Left lobe of liver (tissue), 2 donors: ENCODE results near the gene ZER1. TPM values are rescaled to one million over a fixed set of nuclear protein-coding genes. Genes with fewer than 3 reads are reported as not detected.
"Not testable (repeated sequence)": the region's sequence is repeated elsewhere in the genome, so short reads cannot be mapped to it uniquely, and the experiment has no call there.

ENCODE experiments used
- ATAC-seq: fragments of 200-7000 bp; cut with Tn5 transposase; one replicate; pipeline ENCODE4 v1.9.1; 2020; ENCODE audit warnings: mild to moderate bottlenecking, moderate library complexity
- DNase-seq: peaks from one replicate; pipeline ENCODE4 v3.0.0-alpha.2; 2020; ENCODE audit warnings: low spot score
- total RNA-seq: library from RNA; stranded (reverse); gene quantifications from one replicate; pipeline ENCODE4 v1.2.1, GENCODE V29; 2021
- donor health status: DM: no; HTN: no; CAD: no; lungs with moderate emphysema.
- donor health status: DM: no; HTN: yes; CAD: no.

Gene ZER1
- total RNA-seq, 1 donor from 2014 or later, result 15.6 TPM

DNA sequence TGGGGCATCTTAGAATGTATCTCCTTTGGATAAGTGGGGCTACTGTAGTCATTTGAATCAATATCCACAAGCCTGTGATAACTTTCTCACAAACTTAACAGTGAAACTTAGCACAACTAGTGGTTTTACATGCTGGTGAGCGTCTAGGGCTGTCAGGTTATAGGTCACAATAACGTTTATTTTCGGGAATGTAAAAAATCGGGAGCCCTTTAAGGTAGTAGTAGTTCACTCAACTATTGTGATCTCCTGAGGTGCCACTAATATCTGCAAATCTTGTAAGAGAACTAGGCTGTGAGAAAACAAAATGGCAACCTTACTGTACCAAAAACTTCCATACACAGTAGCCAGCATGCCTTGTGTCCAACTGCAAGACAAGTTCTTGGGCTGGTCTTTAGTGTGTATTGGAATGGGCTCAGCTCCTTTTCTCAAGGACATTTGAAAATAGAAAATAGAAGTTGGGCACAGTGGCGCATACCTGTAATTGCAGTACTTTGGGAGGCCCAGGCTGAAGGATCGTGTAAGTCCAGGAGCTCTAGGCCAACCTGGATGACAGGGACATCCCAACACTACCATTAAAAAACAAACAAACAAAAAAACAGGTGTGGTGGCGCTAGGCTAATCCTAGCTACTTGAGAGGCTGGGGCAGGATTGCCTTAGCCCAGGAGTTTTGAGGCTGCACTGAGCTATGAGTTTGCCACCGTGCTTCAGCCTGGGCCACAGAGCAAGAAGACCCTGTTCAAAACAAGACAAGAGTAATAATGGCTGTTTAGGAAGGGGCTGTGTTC lies 74.6 kb downstream of the ZER1 start:
- DNase-seq, result no peak
- no peak for ATAC-seq

- ATAC-seq (no peak), DNase-seq (no peak)
These were observed 77.4 kb downstream of the ZER1 start for GRCh38 chr9:128694344-128694743.

GRCh38 chr9:128693738-128694137 lies 78.0 kb downstream of the ZER1 start:
- not testable (repeated sequence) for ATAC-seq, DNase-seq

DNA sequence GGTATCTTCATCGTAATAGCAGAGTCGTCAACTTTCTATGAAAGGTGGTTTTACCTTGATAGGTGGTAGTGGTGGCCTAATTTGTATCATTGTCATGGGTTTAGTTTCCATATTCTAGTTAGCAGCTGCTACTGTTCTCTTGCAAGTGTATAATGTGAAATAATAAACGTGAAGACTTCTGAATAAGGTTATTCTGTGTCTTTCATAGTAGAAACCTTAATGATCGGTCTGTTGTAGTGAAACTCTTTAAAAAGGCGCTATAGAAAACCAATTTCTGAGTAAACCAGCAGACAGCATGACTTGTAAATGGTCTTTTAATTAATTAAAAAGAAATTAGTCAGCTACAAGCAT lies 81.1 kb downstream of the ZER1 start:
- ATAC-seq (no peak), DNase-seq (no peak)

DNA sequence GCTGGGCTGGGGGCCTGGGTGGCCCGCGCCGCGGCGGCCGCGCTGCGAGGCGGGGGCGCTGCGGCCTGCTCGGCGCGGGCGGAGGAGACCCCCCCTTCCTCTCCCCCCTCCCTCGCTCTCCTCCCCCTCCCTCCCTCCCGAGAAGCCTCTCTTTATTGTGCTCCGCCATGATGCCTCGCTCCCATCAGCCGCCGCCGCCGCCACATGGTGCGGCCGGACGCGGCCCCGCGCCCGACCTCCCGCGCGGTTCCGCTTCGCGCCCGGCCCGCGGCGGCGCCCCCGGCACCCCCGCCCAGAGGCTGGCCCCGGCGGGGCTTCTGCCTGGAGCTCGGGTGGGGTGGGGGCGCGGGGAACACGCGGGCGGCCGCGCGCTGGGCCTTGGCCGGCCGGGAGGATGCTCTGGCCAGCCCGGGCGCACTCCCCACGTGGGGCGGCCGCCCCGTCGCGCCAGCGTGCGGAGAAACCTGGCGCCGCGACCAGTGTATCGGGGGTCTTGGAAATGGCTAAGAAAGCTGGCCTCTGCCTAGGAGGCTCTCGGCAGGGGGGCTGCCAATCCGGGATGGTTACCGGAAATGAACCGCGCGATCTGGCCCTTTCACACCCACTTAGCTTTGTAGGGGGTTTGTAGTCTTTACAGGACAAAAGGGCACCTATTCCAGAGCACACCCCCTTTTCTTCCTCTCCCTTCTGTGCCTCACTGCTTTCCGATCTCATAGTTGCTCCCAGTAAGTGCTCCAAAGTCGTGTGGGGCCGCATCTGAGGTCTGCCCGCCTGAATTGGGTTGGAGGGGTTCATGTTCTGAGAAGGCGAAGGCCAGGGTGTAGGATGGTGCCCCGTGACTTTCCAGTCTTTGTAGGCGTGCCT lies 81.7 kb downstream of the ZER1 start:
- no peak for ATAC-seq

DNA sequence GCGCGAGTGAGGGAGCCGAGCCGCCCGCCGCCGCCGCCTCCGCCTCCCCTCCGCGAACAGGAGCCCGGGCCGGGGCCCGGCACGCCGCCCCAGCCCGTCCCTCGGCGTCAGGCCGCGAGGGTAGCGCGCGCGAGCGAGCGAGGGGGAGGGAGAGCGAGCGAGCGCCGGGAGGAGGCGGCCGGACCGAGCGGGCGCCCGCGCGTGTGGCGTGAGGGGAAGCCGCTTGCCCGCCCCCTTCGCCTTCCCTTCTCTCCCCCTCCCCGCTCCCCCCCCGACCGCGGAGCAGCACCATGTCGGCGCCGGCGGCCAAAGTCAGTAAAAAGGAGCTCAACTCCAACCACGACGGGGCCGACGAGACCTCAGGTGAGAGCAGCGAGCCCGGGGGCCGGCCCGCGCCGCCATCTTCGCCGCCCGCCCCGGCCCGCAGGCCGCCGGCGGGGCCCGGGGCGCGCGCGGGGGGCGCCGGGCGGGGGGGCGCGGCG lies 82.4 kb downstream of the ZER1 start:
- peak; percentile 27 for ATAC-seq
- no peak for DNase-seq

More for the DNA sequence above, 81.7 kb downstream of the ZER1 start:
- DNase-seq, result no peak

- peak; percentile 87 for ATAC-seq
These were observed 83.0 kb downstream of the ZER1 start, which contains the start of gene SET for GRCh38 chr9:128688501-128689292. SET (plus strand) TSS chr9:128689222; CDS start chr9:128689583, 361 bp downstream.

GRCh38 chr9:128687453-128687852 lies 84.3 kb downstream of the ZER1 start:
- no peak for ATAC-seq
- no peak for DNase-seq

More at GRCh38 chr9:128688501-128689292, 83.0 kb downstream of the ZER1 start, which contains the start of gene SET:
- DNase-seq, result peak; percentile 96

DNA sequence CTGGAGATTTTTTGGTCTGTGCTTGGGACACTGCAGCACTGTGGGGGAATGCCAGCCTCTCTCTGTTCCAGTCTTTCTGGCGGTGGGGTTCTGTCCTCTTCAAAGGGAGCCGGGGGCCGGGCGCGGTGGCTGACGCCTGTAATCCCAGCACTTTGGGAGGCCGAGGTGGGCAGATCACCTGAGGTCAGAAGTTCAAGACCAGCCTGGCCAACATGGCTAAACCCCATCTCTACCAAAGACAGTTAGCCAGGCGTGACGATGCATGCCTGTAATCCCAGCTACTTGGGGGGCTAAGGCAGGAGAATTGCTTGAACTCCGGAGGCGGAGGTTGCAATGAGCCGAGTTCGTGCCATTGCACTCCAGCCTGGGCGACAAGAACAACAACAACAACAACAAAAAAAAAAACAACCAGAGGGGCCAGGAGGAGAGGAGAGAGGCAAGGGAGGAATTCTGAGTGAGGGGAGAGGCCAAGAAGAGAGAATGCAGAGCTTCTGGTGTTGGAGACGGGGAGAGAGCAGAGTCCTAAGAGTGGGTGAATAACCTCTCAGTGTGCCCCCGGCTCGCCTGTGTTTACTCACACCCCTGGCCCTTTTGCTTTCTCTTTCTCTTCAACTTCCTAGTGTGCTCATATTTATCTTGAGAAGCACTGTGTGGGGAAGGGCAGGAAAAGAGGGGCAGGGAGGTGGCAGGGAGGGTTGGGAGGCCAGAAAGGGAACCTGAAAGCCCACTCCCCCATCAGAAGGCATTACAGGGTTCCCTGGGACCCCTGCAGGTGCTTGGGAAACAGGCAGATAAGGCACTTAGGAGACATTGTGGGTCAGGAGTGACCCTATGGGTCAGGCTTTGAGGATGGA lies 85.9 kb downstream of the ZER1 start:
- DNase-seq, result no peak
- no peak for ATAC-seq

GRCh38 chr9:128684325-128685199 lies 87.2 kb downstream of the ZER1 start:
- ATAC-seq (peak; percentile 66), DNase-seq (peak; percentile 87)

DNA sequence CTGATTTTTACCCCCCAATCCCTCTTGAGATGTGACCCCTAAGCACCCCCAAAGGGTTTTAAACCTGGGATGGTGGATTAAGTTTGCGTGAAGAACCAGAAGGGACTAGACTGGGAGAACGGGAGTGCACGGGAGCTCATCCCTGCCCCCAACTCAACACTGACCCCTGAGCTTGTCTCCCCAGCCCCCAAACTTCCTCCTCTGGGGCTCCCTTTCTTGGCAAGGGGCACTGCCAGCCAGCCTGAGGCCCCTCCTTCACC lies 87.7 kb downstream of the ZER1 start:
- ATAC-seq, result peak; percentile 9

DNA sequence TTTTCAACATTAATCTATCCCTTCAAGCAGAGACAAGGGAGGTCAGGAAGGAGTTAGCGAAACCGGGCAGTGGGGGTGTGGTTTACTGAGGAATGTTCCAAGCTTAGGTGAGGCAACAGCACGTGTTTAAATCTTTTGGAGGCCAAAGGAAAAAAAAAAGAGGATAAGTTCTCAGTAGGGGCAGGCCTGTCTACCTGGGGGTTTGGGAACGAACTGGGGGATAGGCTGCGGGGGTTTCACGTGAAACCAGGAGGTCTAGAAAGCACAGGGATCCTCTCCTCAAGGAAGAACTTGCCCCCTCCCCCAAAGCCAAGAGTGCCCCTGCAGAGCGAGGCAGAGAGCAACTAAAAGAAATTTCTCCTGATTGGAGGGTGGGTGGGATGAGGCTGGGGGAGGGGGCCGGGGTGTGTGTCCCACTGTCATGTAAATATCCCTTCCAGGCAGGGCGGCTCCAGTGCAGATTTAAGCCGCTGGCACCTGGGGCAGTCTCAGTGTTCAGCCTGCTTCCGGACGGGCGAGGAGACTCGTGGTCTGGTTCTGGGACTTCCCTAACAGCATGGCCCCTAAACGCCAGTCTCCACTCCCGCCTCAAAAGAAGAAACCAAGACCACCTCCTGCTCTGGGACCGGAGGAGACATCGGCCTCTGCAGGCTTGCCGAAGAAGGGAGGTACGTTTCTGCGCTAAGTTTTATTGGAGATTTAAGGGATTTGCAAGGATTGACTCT lies 88.2 kb downstream of the ZER1 start:
- peak; percentile 56 for ATAC-seq
- peak; percentile 65 for DNase-seq

More for the DNA sequence above, 87.7 kb downstream of the ZER1 start:
- no peak for DNase-seq

Other genes starting within 250 kb of the ZER1 start
- gene SPTAN1, start 219.3 kb downstream of the ZER1 start, total RNA-seq, result 75.7 TPM
- gene DYNC2I2, start 115.1 kb downstream of the ZER1 start, total RNA-seq, result 24.1 TPM
- gene SET, start 82.7 kb downstream of the ZER1 start, total RNA-seq, result 69.3 TPM
- gene PKN3, start 69.4 kb downstream of the ZER1 start, total RNA-seq, result 7.6 TPM
- gene ZDHHC12, start 47.8 kb downstream of the ZER1 start, total RNA-seq, result 22.9 TPM
- 14.1 TPM for gene TBC1D13, start 15.3 kb upstream of the ZER1 start, total RNA-seq
- gene ENDOG, start 46.6 kb upstream of the ZER1 start, total RNA-seq, result 53.0 TPM
- 36.7 TPM for gene SPOUT1, start 57.9 kb upstream of the ZER1 start, total RNA-seq
- 9.6 TPM for gene KYAT1, start 110.0 kb upstream of the ZER1 start, total RNA-seq
- 11.0 TPM for gene LRRC8A, start 110.2 kb upstream of the ZER1 start, total RNA-seq
- gene PHYHD1, start 149.1 kb upstream of the ZER1 start, total RNA-seq, result 70.8 TPM
- gene DOLK, start 175.7 kb upstream of the ZER1 start, total RNA-seq, result 7.5 TPM
- 11.4 TPM for gene NUP188, start 175.8 kb upstream of the ZER1 start, total RNA-seq